HG02678 (cell line): ENCODE measurements around the gene GTPBP1.

ENCODE experiments used
- ATAC-seq: cut with Tn5 transposase; IDR thresholded peaks from one replicate; pipeline ENCODE4 v1.9.1; 2021; ENCODE audit warnings: mild to moderate bottlenecking, moderate library complexity; ENCODE audit not compliant: unreplicated experiment

Gene GTPBP1

GRCh38 chr22:38724926-38725571 is 19.3 kb downstream of the GTPBP1 start:
- ATAC-seq = no peak

GRCh38 chr22:38725900-38726655 is 20.3 kb downstream of the GTPBP1 start:
- no peak for ATAC-seq

- ATAC-seq = no peak
These were observed 21.4 kb downstream of the GTPBP1 start for GRCh38 chr22:38727123-38727522.

- ATAC-seq = no peak
These were observed 22.0 kb downstream of the GTPBP1 start for GRCh38 chr22:38727530-38728451.

GRCh38 chr22:38728871-38729796 is 23.4 kb downstream of the GTPBP1 start:
- no peak for ATAC-seq

- no peak for ATAC-seq
These were observed 24.2 kb downstream of the GTPBP1 start for GRCh38 chr22:38729946-38730345.

GRCh38 chr22:38730411-38730871 is 24.7 kb downstream of the GTPBP1 start:
- ATAC-seq = no peak

GRCh38 chr22:38731703-38732161 is 26.0 kb downstream of the GTPBP1 start:
- no peak for ATAC-seq

- no peak for ATAC-seq
These were observed 26.6 kb downstream of the GTPBP1 start for GRCh38 chr22:38732251-38732815.

GRCh38 chr22:38733329-38733723 is 27.6 kb downstream of the GTPBP1 start:
- no peak for ATAC-seq

- ATAC-seq = no peak
These were observed 28.1 kb downstream of the GTPBP1 start for GRCh38 chr22:38733724-38734381.

- ATAC-seq = no peak
These were observed 28.8 kb downstream of the GTPBP1 start for GRCh38 chr22:38734421-38735100.

GRCh38 chr22:38735126-38735464 is 29.4 kb downstream of the GTPBP1 start:
- no peak for ATAC-seq

- no peak for ATAC-seq
These were observed 29.9 kb downstream of the GTPBP1 start for GRCh38 chr22:38735465-38736256.

- ATAC-seq = no peak
These were observed 30.5 kb downstream of the GTPBP1 start for GRCh38 chr22:38736257-38736570.

- ATAC-seq = no peak
These were observed 31.7 kb downstream of the GTPBP1 start for GRCh38 chr22:38737302-38738060.

- no peak for ATAC-seq
These were observed 32.8 kb downstream of the GTPBP1 start for GRCh38 chr22:38738475-38739070.
